Urothelium cell line (cell line): ENCODE data around the gene CAMK2D.
"Not testable (repeated sequence)": the region's sequence is repeated elsewhere in the genome, so short reads cannot be mapped to it uniquely, and the experiment has no call there.

Experiments
- DNase-seq: peaks from one replicate; pipeline ENCODE4 v3.0.0; 2011; ENCODE audit warnings: low spot score, mixed read lengths
- FAIRE-seq: peaks from 2 replicates; lab custom pipeline; 2011; peaks lifted over from hg19 to GRCh38; lab: Jason Lieb, UNC

CAMK2D gene

GRCh38 chr4:113761620-113762185 lies at the start of gene CAMK2D:
Gene CAMK2D (minus strand): TSS chr4:113761738. CDS start chr4:113761068, 670 bp downstream.
- peak; percentile 92 for FAIRE-seq
- peak; percentile 76 for DNase-seq

GRCh38 chr4:113810906-113811305 lies 49.4 kb upstream of the CAMK2D start:
- FAIRE-seq (no peak), DNase-seq (no peak)

GRCh38 chr4:113809311-113809710 lies 47.8 kb upstream of the CAMK2D start:
- FAIRE-seq (no peak), DNase-seq (no peak)

GRCh38 chr4:113806850-113807249 lies 45.3 kb upstream of the CAMK2D start:
- FAIRE-seq, result no peak

GRCh38 chr4:113801882-113802281 lies 40.3 kb upstream of the CAMK2D start:
- FAIRE-seq (no peak), DNase-seq (no peak)

More at GRCh38 chr4:113806850-113807249, 45.3 kb upstream of the CAMK2D start:
- DNase-seq, result no peak

GRCh38 chr4:113796381-113796780 lies 34.8 kb upstream of the CAMK2D start:
- DNase-seq, FAIRE-seq: not testable (repeated sequence)

GRCh38 chr4:113790478-113790877 lies 28.9 kb upstream of the CAMK2D start:
- no peak for FAIRE-seq
- no peak for DNase-seq

- no peak for DNase-seq
- FAIRE-seq, result no peak
Observed at GRCh38 chr4:113788888-113789287, 27.4 kb upstream of the CAMK2D start.

GRCh38 chr4:113785781-113786180 lies 24.2 kb upstream of the CAMK2D start:
- FAIRE-seq, result no peak
- no peak for DNase-seq

- peak; percentile 44 for FAIRE-seq
- DNase-seq, result peak; percentile 43
Observed at GRCh38 chr4:113784497-113785250, 23.1 kb upstream of the CAMK2D start.

- DNase-seq (no peak), FAIRE-seq (no peak)
Observed at GRCh38 chr4:113783701-113784100, 22.2 kb upstream of the CAMK2D start.

- no peak for DNase-seq
- FAIRE-seq, result no peak
Observed at GRCh38 chr4:113783289-113783688, 21.8 kb upstream of the CAMK2D start.

- no peak for DNase-seq
- no peak for FAIRE-seq
Observed at GRCh38 chr4:113781439-113782040, 20.0 kb upstream of the CAMK2D start.

GRCh38 chr4:113776679-113777078 lies 15.1 kb upstream of the CAMK2D start:
- no peak for FAIRE-seq

GRCh38 chr4:113776016-113776415 lies 14.5 kb upstream of the CAMK2D start:
- no peak for FAIRE-seq
- DNase-seq, result no peak

More at GRCh38 chr4:113776679-113777078, 15.1 kb upstream of the CAMK2D start:
- DNase-seq, result no peak

GRCh38 chr4:113773756-113774155 lies 12.2 kb upstream of the CAMK2D start:
- FAIRE-seq (no peak), DNase-seq (no peak)

- FAIRE-seq (no peak), DNase-seq (no peak)
Observed at GRCh38 chr4:113773014-113773413, 11.5 kb upstream of the CAMK2D start.

GRCh38 chr4:113772319-113772718 lies 10.8 kb upstream of the CAMK2D start:
- FAIRE-seq, result no peak
- DNase-seq, result no peak

- DNase-seq, result no peak
- no peak for FAIRE-seq
Observed at GRCh38 chr4:113769744-113770143, 8.2 kb upstream of the CAMK2D start.

GRCh38 chr4:113768952-113769351 lies 7.4 kb upstream of the CAMK2D start:
- DNase-seq (no peak), FAIRE-seq (no peak)

- no peak for FAIRE-seq
- DNase-seq, result no peak
Observed at GRCh38 chr4:113766882-113767281, 5.3 kb upstream of the CAMK2D start.

GRCh38 chr4:113764720-113765264 lies 3.3 kb upstream of the CAMK2D start:
- DNase-seq (no peak), FAIRE-seq (no peak)
